HG03378 (cell line): ENCODE results near the gene POFUT2.
"Not testable (repeated sequence)": the region's sequence is repeated elsewhere in the genome, so short reads cannot be mapped to it uniquely, and the experiment has no call there.

Experiments
- ATAC-seq: cut with Tn5 transposase; IDR thresholded peaks from one replicate; pipeline ENCODE4 v1.9.1; 2021; ENCODE audit warnings: mild to moderate bottlenecking, moderate library complexity; ENCODE audit not compliant: unreplicated experiment

Gene POFUT2

DNA sequence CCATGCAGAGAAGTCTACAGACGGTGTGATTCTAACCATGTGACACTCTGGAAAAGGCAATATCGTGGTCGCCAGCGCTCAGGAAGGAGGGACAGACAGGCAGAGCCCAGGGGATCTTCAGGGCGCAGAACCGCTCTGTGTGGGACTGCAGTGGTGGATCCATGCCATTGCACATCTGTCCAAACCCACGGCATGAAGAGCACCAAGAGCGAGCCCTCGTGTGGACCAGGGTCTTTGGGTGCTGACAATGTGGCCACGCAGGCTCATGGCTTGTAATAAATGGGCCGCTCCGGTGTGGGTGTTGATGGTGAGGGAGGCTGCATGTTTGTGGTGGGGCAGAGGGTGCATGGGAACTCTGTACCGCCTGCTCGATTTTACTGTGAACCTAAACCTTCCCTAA is 25.3 kb upstream of the POFUT2 start:
- ATAC-seq, result no peak

DNA sequence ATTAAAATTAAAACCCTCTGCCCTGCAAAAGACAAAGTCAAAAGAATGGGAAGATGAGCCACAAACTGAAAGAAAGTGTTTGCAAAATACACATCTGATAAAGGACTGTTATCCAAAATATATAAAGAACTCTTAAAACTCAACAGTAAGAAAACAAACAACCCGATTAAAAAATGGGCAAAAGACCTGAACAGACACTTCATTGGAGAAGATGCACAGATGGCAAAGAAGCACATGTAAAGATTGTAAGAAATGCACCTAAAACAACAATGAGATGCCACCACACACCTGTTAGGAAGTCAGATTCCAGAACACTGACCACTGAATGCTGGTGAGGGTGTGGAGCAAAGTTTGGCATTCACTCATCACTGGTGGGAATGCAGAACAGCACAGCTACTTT is 24.6 kb upstream of the POFUT2 start:
- no peak for ATAC-seq

DNA sequence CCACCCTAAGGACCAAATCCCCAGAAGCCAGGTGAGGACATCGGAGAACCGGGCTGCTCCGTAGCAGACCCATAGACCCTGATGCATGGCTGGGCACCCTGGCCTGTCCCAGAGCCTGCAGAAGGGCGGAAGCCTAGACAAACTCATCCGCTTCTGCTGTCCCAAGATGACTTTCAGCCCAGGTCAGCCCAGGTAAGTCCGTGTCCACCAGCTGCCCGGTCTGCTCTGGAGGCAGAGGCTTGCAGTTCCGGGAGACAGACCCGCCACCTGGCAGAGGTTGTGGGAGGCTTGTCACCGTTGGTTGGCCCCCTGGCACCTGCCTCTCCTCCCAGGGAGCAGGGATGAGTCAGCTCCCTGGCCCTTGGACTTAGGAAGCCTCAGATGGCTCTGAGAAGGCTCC is 22.8 kb upstream of the POFUT2 start:
- no peak for ATAC-seq

DNA sequence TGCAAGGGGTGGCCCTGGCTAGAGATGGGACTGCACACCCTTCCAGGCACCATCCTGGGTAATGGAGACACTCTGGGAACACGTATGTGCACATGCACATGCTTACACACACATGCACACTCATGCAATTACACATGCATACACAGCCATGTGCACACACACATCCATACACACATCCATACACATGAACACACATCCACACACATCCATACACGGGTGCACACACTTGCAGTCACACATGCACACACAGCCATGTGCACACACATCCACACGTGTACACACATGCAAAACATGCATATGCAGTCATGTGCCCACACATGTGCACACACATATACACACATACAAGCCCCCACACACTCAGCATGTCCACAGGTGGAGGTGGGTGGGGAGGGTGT is 22.3 kb upstream of the POFUT2 start:
- ATAC-seq, result no peak

DNA sequence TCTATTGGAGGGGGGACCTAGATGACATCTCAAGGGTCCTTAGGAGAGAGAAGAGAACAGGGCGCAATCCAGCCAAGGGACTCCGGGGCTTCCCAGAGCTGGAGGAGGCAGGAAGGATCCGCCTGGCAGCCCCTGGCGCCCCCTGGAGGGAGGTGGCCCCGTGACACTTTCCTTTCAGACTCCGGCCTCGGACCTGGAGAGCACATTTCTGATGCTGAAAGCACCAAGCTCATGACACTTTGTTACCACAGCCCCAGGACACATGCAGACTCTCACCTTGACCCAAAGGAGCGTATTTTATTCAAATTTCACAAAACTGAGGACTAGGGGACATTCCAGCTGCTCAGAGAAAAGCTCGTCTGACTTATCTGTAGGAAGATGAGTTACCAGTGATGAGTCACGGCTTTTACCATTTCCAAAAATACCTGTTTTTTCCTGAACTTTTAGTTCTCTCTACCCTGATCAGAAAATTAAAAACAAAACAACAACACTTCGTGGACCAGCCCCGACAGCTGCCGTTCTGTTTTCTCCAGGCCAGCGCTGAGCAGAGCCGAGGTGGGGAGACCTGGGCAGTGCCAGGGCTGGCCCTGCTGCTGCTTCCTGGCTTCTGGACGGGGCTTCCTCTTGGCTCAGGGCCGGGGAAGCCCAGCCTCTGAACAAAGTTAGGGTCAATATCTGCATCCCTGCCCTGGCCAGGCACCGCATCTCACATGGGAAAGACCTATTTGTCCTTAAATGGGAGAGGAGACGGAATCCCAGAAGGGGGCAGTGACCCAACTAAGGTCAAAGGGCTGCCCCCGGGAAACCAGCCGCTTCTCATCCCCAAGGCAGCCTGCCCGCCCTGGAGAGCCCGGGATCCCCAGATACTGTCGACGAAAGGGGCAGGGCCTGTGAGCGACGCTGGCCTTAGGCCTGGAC is 21.6 kb upstream of the POFUT2 start:
- no peak for ATAC-seq

DNA sequence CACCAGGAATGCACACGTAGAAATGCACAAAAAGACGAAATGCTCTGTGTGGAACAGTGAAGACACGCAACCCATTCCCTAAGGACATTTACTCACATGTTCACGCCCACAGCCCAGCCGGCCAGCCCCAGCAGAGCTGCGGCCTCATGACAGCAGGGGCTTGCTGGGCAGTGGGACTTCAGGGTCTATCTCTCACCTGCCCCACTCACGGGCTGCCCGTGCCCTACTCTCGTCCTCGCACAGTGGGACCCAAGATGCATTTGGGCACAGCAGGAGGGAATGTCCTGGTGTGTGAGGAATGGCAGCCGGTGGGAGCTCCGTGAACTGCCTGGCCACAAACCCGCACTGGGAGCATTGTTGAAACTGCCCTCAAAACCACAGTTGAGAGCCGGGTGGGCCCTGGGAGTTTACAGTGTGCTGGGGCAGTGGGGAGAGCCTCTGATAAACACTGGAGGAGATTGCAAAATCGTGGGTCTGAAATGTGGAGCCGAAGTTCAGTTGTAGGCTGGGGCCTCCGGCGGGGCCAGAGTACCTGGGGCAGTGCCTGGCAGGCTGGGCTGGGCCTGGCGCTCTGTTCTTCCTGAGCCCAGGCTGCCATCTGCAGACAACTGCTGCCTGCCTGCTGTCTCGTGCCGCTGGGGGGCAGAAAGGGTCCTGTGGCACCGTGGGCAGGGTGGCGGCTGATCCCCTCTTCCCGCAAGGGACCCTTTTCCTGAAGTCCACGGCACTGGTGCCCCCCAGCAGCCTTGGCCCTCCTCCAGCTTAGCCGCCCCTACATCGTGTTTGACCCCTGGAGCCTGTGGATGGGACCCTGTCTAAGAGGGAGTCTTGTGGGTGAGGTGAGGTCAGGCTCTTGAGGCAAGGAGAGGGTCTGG is 20.7 kb upstream of the POFUT2 start:
- ATAC-seq, result no peak

DNA sequence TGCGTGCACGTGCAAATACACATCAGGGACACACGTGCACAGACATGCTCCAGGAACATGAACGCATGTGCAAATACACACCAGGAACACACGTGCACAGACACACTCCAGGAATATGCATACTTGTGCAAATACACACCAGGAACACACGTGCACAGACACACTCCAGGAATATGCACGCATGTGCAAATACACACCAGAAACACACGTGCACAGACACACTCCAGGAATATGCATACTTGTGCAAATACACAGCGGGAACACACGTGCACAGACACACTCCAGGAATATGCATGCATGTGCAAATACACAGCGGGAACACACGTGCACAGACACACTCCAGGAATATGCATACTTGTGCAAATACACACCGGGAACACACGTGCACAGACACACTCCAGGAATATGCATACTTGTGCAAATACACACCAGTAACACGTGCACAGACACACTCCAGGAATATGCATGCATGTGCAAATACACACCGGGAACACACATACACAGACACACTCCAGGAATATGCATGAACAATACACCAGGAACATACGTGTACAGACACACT is 20.0 kb upstream of the POFUT2 start:
- ATAC-seq, result not testable (repeated sequence)

DNA sequence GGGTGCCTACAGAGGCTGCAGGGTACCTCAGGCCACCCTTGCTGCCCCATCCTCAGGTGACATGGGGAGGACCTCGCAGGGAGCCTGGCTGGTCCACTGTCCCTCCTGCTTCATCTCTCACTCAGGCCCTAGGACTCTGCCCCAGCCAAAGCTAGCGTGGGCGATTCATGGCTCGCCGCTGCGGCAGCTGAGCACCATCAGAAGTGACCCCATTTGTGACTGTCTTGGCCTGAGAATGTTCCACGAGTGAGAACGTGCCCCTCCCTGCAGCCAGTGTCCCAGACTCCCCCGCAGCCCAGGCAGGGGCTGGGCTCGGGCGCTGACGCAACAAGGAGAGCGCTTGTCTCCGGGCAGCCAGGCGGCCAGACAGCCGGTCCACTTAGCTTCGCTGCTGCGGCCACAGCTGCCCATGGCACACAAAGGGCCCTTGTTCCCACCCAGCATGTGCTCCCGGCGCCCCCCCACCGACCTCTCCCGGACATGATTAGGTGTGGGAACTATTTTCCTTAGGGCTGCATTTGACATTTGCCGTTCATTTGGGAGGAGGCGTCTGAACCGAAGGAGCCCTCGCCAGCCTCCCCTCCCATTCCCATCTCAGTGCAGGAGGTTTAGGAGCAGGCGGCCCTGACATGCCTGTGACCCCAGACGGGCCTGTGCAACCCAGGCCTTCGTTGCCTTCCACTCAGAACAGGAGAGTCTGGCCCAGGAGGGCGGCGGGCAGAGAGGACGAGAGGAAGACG is 19.3 kb upstream of the POFUT2 start:
- ATAC-seq, result no peak

DNA sequence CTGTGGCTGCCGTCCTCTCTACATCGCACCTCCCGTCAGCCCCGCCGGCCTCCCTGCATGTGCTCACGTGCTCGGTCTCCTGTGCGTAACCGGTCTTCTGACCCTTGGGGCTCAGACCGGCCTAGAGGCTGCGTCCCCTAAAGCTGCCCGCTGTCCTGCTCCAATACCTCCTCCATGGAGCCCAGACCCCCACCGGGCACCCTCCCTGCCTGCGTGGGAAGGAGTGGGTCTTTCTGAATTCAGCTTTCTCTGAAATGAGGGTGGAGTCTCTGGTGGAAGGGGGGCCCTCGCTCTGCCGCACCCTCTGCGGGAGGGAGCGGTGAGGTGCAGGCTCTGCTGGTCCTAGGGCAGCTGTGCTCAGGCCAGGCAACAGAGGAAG is 18.7 kb upstream of the POFUT2 start:
- no peak for ATAC-seq

DNA sequence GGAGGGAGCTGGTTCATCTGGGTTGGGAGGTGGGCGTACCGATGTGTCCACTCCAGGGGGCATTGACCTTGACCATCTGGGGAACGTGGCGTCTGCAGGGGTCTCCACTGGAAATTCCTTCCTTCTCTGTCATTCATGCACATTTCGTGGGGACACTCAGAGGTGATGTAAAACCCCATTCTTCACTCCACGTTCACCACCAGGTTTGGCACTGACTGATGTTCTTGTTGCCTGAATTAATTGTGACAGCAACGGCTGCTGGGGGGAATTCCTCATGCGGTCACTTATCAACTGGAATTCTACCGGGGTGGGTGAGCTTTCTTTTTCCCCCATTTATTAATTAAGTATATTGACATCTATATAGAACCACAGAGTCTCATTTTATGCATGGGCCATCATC is 18.1 kb upstream of the POFUT2 start:
- ATAC-seq, result no peak

DNA sequence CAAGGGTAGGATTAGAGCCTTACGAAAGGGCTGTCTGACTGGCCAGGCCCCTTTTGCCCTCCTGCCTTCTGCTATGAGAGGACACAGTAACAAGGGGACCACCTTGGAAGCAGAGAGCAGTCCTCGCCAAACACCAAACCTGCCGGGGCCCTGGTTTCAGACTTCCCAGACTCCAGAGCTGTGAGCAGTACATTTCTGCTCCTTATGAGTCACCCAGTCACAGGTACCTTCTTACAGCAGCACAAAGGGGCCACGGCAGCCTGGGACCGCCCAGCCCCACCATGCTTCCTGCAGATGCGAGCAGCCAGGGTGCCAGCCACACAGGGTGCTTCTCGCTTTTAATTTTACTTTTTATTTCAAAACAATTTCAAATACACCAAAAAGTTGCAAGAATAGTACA is 17.2 kb upstream of the POFUT2 start:
- no peak for ATAC-seq

DNA sequence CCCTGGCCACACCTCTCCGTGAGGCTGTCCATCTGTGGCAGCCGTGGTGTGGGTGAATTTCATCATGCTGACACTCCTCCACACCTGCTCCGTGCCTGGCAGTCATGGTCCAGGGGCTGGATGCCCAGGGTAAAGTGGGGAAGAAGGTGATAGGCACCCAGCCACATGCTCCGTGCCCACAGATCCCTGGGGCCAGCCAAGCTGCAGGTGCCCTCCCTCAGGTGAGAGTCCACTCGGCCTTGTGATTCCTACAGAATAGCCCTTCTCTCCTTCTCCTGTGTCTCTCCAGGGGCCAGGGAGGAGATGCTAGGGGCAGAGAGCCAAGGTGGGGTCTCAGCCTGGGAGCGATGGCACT is 16.8 kb upstream of the POFUT2 start:
- ATAC-seq, result no peak

DNA sequence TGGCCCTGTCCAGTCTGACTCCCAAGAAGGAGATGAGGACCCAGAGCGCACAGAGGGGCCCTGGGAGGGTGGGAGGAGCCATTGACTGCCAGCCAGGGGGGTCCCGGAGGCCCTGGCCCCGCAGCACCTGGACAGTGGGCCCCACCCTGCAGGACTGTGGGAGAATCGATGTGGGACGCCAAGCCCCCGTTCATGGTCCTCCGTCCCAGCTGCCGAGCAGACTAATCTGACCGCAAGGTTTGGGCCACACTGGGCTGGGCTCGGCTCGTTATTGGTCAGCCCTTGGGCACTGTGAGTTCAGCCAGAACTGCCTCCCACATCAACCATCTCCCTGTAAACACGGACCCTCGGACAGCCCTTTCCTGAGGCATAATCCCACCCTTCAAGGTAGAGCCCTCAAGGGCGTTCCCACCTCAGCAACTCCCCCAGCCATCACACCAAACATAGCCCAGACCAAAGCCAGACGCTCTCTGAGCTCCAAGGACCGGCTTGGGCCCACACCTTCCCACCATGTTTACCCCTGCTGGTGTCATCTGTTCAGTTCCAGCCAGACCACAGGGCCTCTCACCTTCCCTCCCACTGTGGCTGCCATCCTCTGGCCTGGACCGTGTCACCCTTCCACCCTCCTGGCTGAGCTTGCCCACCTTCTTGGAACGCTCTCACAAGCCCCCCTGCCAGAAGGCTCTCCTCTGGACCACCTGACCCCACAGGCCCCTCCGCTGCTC is 16.2 kb upstream of the POFUT2 start:
- no peak for ATAC-seq

DNA sequence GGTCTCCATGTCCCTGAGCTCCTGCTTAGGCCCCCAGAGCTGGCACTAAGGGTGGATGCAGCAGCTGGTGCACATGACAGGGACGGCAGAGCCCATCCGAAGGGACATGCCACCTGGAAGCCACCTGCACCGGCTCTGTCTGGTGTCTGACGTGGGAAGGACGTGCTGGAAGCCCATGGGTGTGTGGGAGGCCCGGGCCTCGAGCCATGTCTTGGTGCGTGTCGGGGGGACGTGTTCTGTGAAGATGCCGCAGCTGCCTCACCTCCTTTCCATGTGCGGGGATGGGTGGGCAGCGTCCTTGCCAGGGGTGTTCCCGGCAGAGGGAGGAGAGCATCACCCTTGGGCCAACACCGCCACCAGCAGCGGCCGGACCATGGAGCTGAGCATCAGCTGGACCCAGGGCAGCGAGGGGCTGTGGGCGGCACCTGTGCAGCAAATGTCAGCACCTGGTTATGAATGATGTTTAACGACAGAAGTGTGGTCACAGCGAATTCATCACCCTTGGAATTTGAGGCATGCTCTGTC is 15.5 kb upstream of the POFUT2 start:
- no peak for ATAC-seq

DNA sequence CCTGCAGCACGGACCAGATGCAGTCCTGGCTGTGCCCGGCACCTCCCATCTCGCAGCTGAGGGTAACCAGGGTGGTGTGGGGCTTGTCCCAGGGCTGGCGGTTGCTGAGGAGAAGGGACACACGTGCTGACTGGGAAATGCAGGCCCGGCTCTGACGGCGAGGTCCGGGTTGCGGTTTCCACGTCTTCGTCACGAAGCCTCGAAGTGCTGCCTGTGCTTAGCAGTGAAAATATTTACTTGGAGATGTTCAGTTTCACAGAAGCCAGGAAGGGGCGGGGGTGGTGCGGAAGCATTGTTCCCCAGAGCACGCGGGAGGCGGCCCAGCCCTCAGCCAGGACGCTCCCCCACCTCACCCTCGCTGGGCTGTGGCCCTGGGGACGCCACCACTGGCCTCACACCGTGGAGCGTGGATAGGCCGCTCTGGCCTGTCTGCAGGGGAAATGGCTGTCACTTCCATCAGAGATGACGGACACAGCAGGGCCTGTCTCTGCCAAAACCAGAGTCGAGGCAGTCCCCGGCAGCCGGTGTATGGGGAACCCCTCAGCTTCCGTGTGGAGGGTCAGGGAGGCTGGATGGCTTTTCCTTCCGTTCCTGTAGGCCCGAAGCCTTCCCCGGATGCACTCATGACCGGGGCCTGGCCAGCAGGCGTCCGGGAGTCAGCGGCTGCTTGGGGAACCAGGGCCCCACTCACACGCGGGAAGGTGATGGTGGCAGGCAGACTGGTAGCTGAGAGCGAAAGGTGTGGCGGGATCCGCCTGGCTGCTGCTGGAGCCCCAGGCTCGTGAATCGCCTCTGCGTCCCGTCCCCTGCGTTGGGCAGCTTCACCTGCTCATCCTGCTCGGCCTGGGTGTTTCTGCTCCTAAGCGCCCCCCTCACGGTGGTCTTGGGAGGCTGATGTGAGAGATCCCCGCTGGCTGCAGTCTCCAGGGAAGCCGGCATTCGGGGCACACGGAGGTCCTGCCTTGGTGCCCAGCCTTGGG is 14.7 kb upstream of the POFUT2 start:
- ATAC-seq, result no peak

DNA sequence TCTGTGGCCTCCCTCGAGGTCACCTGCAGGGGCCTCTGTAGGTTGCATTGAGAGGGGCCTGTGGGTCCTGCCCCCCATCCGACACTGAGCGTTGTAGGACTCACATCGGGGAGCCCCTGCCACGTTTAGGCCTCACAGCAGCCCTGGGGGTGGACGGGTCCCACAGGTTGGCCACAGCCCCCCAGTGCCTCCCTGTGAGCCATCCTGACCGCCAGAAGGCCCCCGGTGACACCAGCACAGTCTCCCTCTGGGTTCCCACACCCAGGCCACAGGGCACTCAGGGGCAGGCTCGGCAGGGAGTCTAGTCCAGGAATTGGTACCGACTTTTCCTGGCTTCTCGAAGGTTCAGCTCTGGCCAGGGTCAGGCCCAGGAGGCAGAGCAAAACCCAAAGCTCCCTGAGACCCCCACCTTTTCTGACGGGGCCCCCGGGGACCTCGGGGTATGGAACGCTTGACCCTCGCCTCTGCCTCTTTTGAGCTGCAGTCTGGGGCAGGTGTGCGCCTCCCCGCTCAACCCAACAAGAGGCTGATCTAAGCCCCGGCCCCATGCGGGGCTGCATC is 13.9 kb upstream of the POFUT2 start:
- ATAC-seq, result no peak

DNA sequence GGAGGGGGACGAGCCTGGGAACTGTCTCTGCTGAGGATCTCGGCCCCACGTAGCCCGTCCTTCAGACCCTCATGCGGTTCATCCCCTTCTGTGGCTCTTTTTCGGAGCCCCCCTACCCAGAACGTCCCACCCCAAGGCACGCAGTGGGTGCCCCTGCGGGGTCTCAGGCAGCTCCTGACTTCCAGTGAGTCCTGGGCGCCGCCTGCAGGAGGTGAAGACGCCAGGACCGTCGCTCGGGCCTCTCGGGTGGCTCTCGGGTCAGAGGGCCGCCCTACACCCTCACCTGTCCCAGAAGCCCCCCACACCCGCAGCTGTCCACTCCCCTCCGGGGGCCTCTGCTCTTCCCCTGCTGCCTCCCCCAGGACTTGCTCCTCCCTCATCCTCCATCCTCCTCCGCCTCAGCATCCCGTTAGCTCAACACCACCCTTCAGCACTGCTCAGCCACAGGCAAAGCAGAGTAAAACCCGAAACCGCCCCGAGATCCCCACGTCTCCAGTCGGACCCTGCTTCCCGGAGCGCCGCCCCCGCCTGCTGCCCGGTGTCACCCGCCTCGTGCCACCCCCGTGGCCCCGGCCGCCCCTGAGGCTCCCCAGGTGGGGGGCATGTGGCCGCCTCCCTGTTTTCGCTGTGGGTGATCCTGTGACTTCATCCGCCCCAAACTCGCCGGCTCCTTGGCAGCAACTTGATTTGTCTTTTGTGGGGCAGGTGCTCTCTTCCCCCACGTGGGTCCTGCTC is 13.3 kb upstream of the POFUT2 start:
- ATAC-seq, result no peak
